ENCODE results near the gene CKLF. TPM values are rescaled to one million over a fixed set of nuclear protein-coding genes. Genes with fewer than 3 reads are reported as not detected.
"Not testable (repeated sequence)": the region's sequence is repeated elsewhere in the genome, so short reads cannot be mapped to it uniquely, and the experiment has no call there.

The CKLF gene
- total RNA-seq, 1 experiment from 2014 or later = 47.9 TPM

GRCh38 chr16:66513111-66513723 lies 39.2 kb upstream of the CKLF start:
- Histone ChIP-seq H3F3A (ENCODE audit: low read length, unreplicated experiment) (peaks cover 6% of the 10 kb centered on the region), H3K9me2 (replicated peaks; ENCODE audit: low read length) (no peaks in the 10 kb centered on the region), H3K4me3 (ENCODE audit: low read length) (peak overlapping the region; percentile 36; the same call in 1 of the 2 replicates), H3K36me3 (ENCODE audit: low read depth, low read length) (no peaks in the 10 kb centered on the region), H3K4me2 (ENCODE audit: low read length) (peak overlapping the region; percentile 85), H3K27me3 (ENCODE audit: low read length) (no peaks in the 10 kb centered on the region), H3K79me2 (ENCODE audit: low read length) (no peaks in the 10 kb centered on the region), H3K4me1 (ENCODE audit: insufficient read depth, low read length) (peaks cover 72% of the 10 kb centered on the region), H3K27ac (ENCODE audit: low read length) (peak overlapping the region; percentile 82), H2AFZ (ENCODE audit: low read length) (no peak overlapping the region), H3K9me3 (ENCODE audit: low read length) (no peaks in the 10 kb centered on the region), H3K9ac (ENCODE audit: low read length) (0 out of 2 replicates have a peak overlapping the region, but pooled peaks have one; percentile 9), H4K20me1 (ENCODE audit: low read length) (no peaks in the 10 kb centered on the region)
- ChIA-PET POLR2A (ENCODE audit: unreplicated experiment) (no interaction called here), CTCF (no interaction called here)
- peak; percentile 34 for ATAC-seq
- TF ChIP-seq EZH2 (IDR thresholded peaks at IDR 0.05; ENCODE audit: low read length, unreplicated experiment) (no peak), EZH2phosphoT487 (IDR thresholded peaks at IDR 0.05; ENCODE audit: borderline replicate concordance, low read length) (no peak), CTCF (conservative IDR thresholded peaks at IDR 0.05; ENCODE audit: low read depth, low read length) (no peak)
- intact Hi-C loops (cut with micrococcal nuclease) = no loop called here
- peak; percentile 87 for DNase-seq
- no TSS peak for BruUV-seq (replicated peaks)

GRCh38 chr16:66514391-66514790 lies 38.0 kb upstream of the CKLF start:
- POLR2A ChIA-PET (ENCODE audit: unreplicated experiment); intact Hi-C loops (cut with micrococcal nuclease): not testable (repeated sequence)

GRCh38 chr16:66514980-66515595 lies 37.3 kb upstream of the CKLF start:
- BruUV-seq (replicated peaks); H3K79me2 ChIP-seq (ENCODE audit: low read length); H2AFZ ChIP-seq (ENCODE audit: low read length); H3K9ac ChIP-seq (ENCODE audit: low read length); H3K27me3 ChIP-seq (ENCODE audit: low read length); ATAC-seq; H4K20me1 ChIP-seq (ENCODE audit: low read length); POLR2A ChIA-PET (ENCODE audit: unreplicated experiment); H3K36me3 ChIP-seq (ENCODE audit: low read depth, low read length); H3K4me2 ChIP-seq (ENCODE audit: low read length); H3K9me3 ChIP-seq (ENCODE audit: low read length); intact Hi-C loops (cut with micrococcal nuclease); H3K9me2 ChIP-seq (replicated peaks; ENCODE audit: low read length); H3F3A ChIP-seq (ENCODE audit: low read length, unreplicated experiment); DNase-seq; H3K27ac ChIP-seq (ENCODE audit: low read length); H3K4me3 ChIP-seq (ENCODE audit: low read length): not testable (repeated sequence)
- H3K4me1 ChIP-seq (ENCODE audit: insufficient read depth, low read length) = peaks cover 56% of the 10 kb centered on the region
- CTCF ChIA-PET = interaction anchor here (0.6 kb wide), 1 partner anchor 69 kb away, joined by 3 read pairs; no protein-coding TSS in a partner anchor

More at GRCh38 chr16:66514391-66514790, 38.0 kb upstream of the CKLF start:
- peaks cover 63% of the 10 kb centered on the region for H3K4me1 ChIP-seq (ENCODE audit: insufficient read depth, low read length)
- H3K9me2 ChIP-seq (replicated peaks; ENCODE audit: low read length); H3K36me3 ChIP-seq (ENCODE audit: low read depth, low read length); ATAC-seq; H3K9me3 ChIP-seq (ENCODE audit: low read length); H3F3A ChIP-seq (ENCODE audit: low read length, unreplicated experiment); H2AFZ ChIP-seq (ENCODE audit: low read length); H3K79me2 ChIP-seq (ENCODE audit: low read length); BruUV-seq (replicated peaks); CTCF ChIA-PET; H3K4me3 ChIP-seq (ENCODE audit: low read length); H3K27me3 ChIP-seq (ENCODE audit: low read length); DNase-seq; H4K20me1 ChIP-seq (ENCODE audit: low read length); H3K9ac ChIP-seq (ENCODE audit: low read length); H3K27ac ChIP-seq (ENCODE audit: low read length); H3K4me2 ChIP-seq (ENCODE audit: low read length): not testable (repeated sequence)
